ENCODE data around the gene UGCG. TPM values are rescaled to one million over a fixed set of nuclear protein-coding genes. Genes with fewer than 3 reads are reported as not detected.

The UGCG gene
- total and polyA plus RNA-seq, 2 of the 8 experiments (the other 6 are each of a cell fraction or from before 2014, with no cell fraction given), result 14.9 to 34.0 TPM

DNA sequence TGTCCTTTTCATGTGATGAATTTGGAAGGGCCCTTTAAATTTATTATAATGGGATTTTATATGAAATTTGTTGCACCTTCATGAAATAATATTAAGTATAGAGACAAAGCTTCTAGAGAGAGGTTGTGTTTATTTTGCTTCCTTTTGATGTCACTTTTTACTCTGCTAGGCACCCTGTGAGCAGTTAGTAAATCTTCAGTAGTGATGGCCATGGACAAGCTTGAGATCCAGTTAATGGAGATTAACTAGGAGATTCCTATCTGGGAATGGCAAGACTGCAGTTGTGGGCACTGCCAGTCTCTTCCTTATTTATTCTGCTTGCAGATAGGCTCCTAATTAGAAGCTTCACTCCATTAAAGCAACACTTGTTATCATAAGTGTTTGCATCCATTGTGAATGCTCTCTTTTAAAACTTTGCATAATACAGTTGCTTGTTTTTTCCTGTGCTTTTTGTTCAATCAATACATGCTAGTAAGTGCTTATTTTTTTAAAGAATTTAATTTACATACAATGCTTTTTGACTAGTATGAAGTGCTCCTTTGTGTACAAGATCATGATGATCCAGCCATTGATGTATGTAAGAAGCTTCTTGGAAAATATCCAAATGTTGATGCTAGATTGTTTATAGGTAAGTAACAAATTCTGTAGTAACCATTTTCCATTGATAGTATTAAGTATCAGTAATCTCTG, 25.9 kb downstream of the UGCG start:
- CTCF ChIA-PET (ENCODE audit: partially characterized antibody), result interaction anchor here (1.2 kb wide), 1 partner anchor 152 kb away, joined by 3 read pairs; no protein-coding TSS in a partner anchor
- H2BK5ac ChIP-seq (ENCODE audit: low read depth, low read length), result no peak overlapping the region
- peaks cover 0 to 22% (median 2%) of the 10 kb centered on the region in 4 experiments; a peak in 4 of 8 replicates for H3K36me3 ChIP-seq (ENCODE audit: control insufficient read depth in 2 of 4, insufficient read depth in 4 of 4, low read length in 3 of 4)

More for the DNA sequence above, 25.9 kb downstream of the UGCG start:
- no peak overlapping the region for H2BK12ac ChIP-seq (ENCODE audit: low read depth, low read length)
- TF ChIP-seq SUZ12 (IDR thresholded peaks at IDR 0.05; ENCODE audit: low read length), result no peak
- H2AFZ ChIP-seq (ENCODE audit: low read length), result no peak overlapping the region
- no peak overlapping the region for H3K27ac ChIP-seq (ENCODE audit: low read depth, low read length)
- no peaks in the 10 kb centered on the region for H3K23me2 ChIP-seq (ENCODE audit: low read depth, low read length)
- DNase-seq (ENCODE audit: low read depth in 1 of 2, low spot score in 2 of 2) (no peak), FAIRE-seq (no peak)
- no peak overlapping the region for H3K4me2 ChIP-seq (ENCODE audit: insufficient read depth in 1 of 2, low read depth in 2 of 2, low read length in 2 of 2)
- no peak overlapping the region for H4K8ac ChIP-seq (ENCODE audit: extremely low read depth, insufficient read depth, low read length)
- H3K56ac ChIP-seq (replicated peaks; ENCODE audit: insufficient read length, low read depth, low read length), result no peak overlapping the region
- no peak overlapping the region for H3K4me3 ChIP-seq (ENCODE audit: extremely low read depth in 1 of 4, insufficient read depth in 2 of 4, low read depth in 3 of 4, low read length in 4 of 4)
- no peak overlapping the region for H2BK20ac ChIP-seq (ENCODE audit: low read length)
- H3K9ac ChIP-seq (replicated peaks in 1 of 4; ENCODE audit: extremely low read depth in 1 of 4, low read depth in 3 of 4, low read length in 3 of 4), result no peak overlapping the region
- H3K9me3 ChIP-seq (ENCODE audit: insufficient read depth in 2 of 2, low read depth in 1 of 2, low read length in 1 of 2), result no peaks in the 10 kb centered on the region
- peaks cover 0 to 3% of the 10 kb centered on the region in 2 experiments; a peak in 1 of 4 replicates for H3K79me2 ChIP-seq (ENCODE audit: control insufficient read depth in 1 of 2, insufficient read depth in 2 of 2, low read length in 2 of 2)
- POLR2A ChIA-PET (ENCODE audit: partially characterized antibody), result no interaction called here
- no peak overlapping the region for H4K5ac ChIP-seq (ENCODE audit: insufficient read length, low read depth, low read length)
- peaks cover 0 to 2% of the 10 kb centered on the region in 2 experiments for H4K20me1 ChIP-seq (replicated peaks in 1 of 2; ENCODE audit: control insufficient read depth in 1 of 2, insufficient read depth in 2 of 2, low read length in 2 of 2)
- no peak overlapping the region for H2BK15ac ChIP-seq (ENCODE audit: low read length)
- no peak overlapping the region for H3K14ac ChIP-seq (ENCODE audit: insufficient read length)
- no peaks in the 10 kb centered on the region for H3K4me1 ChIP-seq (replicated peaks in 1 of 4; ENCODE audit: control insufficient read depth in 3 of 4, insufficient read depth in 4 of 4, low read length in 3 of 4)
- no peaks in the 10 kb centered on the region for H3K79me1 ChIP-seq (ENCODE audit: low read depth, low read length)
- H3K23ac ChIP-seq (ENCODE audit: insufficient read length), result no peak overlapping the region
- no peak overlapping the region for H3K4ac ChIP-seq (replicated peaks; ENCODE audit: insufficient read length, low read depth, low read length)
- H3K27me3 ChIP-seq (replicated peaks in 1 of 4; ENCODE audit: control insufficient read depth in 3 of 4, extremely low read depth in 1 of 4, insufficient read depth in 3 of 4, low read length in 3 of 4), result no peaks in the 10 kb centered on the region
- H2AK5ac ChIP-seq (ENCODE audit: low read depth, low read length), result no peak overlapping the region
- no peak overlapping the region for H4K91ac ChIP-seq (replicated peaks; ENCODE audit: insufficient read length, low read length)
- no peak overlapping the region for H2BK120ac ChIP-seq (replicated peaks; ENCODE audit: low read depth, low read length)
- H3K18ac ChIP-seq (ENCODE audit: extremely low read depth, low read length), result no peak overlapping the region

Data from H1 (cell line).